Measurements from ENCODE around the gene KRTAP7-1. TPM values are rescaled to one million over a fixed set of nuclear protein-coding genes. Genes with fewer than 3 reads are reported as not detected.

KRTAP7-1 gene
- polyA plus RNA-seq, 1 of the 3 experiments (the other 2 are of a cell fraction) = not detected

- H3K4me1 ChIP-seq (ENCODE audit: control insufficient read depth in 1 of 2, insufficient read depth in 2 of 2, low read depth in 1 of 2, low read length in 1 of 2) = no peaks in the 10 kb centered on the region
- no peak overlapping the region for H3K4me3 ChIP-seq (ENCODE audit: low read depth in 2 of 2, low read length in 1 of 2)
- H3K36me3 ChIP-seq (replicated peaks in 1 of 2; ENCODE audit: control insufficient read depth in 1 of 2, insufficient read depth in 2 of 2, low read length in 1 of 2) = no peaks in the 10 kb centered on the region
- H3K9ac ChIP-seq = no peak overlapping the region
- ChIA-PET CTCF (interaction anchor here (0.6 kb wide), 1 partner anchor 290 kb away, joined by 3 read pairs; no protein-coding TSS in a partner anchor), POLR2A (no interaction called here)
- DNase-seq = no peak
- H3K9me2 ChIP-seq = no peaks in the 10 kb centered on the region
- H3K4me2 ChIP-seq = no peak overlapping the region
- H2AFZ ChIP-seq (ENCODE audit: low read depth) = no peak overlapping the region
- no peak overlapping the region for H3K27ac ChIP-seq (ENCODE audit: low read depth in 2 of 2, low read length in 1 of 2)
- H3K27me3 ChIP-seq (ENCODE audit: insufficient read depth) = no peaks in the 10 kb centered on the region
- H4K20me1 ChIP-seq (ENCODE audit: insufficient read depth) = no peaks in the 10 kb centered on the region
- TF ChIP-seq MAX (IDR thresholded peaks at IDR 0.05; ENCODE audit: low read depth) (no peak), CTCF (IDR thresholded peaks at IDR 0.05) (peak; percentile 20; the same call in 1 of the 2 replicates), FOXJ3 (CRISPR knock-in tag; IDR thresholded peaks at IDR 0.05) (no peak), JUND (IDR thresholded peaks at IDR 0.05) (no peak), SIN3A (IDR thresholded peaks at IDR 0.05; ENCODE audit: borderline replicate concordance, low read depth, low read length) (no peak), FOSL2 (IDR thresholded peaks at IDR 0.05; ENCODE audit: borderline replicate concordance, low read depth) (no peak), REST (IDR thresholded peaks at IDR 0.05; ENCODE audit: low read depth, low read length) (no peak)
- H3F3A ChIP-seq (replicated peaks; ENCODE audit: insufficient read depth) = no peaks in the 10 kb centered on the region
- no peaks in the 10 kb centered on the region for H3K9me3 ChIP-seq
- no peaks in the 10 kb centered on the region for H3K79me2 ChIP-seq (ENCODE audit: insufficient read depth)
Observed at GRCh38 chr21:30842990-30843389, 13.4 kb upstream of the KRTAP7-1 start.

GRCh38 chr21:30839304-30839703, 9.7 kb upstream of the KRTAP7-1 start:
- H3K9ac ChIP-seq = no peak overlapping the region
- no peak overlapping the region for H3K27ac ChIP-seq (ENCODE audit: low read depth in 2 of 2, low read length in 1 of 2)
- DNase-seq = peak; percentile 25
- no peak overlapping the region for H2AFZ ChIP-seq (ENCODE audit: low read depth)
- TF ChIP-seq JUND (IDR thresholded peaks at IDR 0.05) (peak; percentile 37; the same call in 1 of the 2 replicates), FOSL2 (IDR thresholded peaks at IDR 0.05; ENCODE audit: borderline replicate concordance, low read depth) (peak; percentile 60; the same call in 1 of the 2 replicates), RXRA (IDR thresholded peaks at IDR 0.05; ENCODE audit: borderline replicate concordance, low read depth) (no peak), NRF1 (IDR thresholded peaks at IDR 0.05; ENCODE audit: low read depth, low read length) (no peak), NFIC (IDR thresholded peaks at IDR 0.05; ENCODE audit: borderline replicate concordance) (no peak), CTCF (IDR thresholded peaks at IDR 0.05) (peak; percentile 61), SMC3 (IDR thresholded peaks at IDR 0.05; ENCODE audit: low read depth, low read length) (peak; percentile 39; the same call in 1 of the 2 replicates), FOXM1 (IDR thresholded peaks at IDR 0.05; ENCODE audit: low read depth) (no peak), SIN3A (IDR thresholded peaks at IDR 0.05; ENCODE audit: borderline replicate concordance, low read depth, low read length) (no peak), POLR2AphosphoS5 (IDR thresholded peaks at IDR 0.05; ENCODE audit: low read depth, low read length) (no peak), REST (IDR thresholded peaks at IDR 0.05; ENCODE audit: low read depth, low read length) (no peak), RAD21 (IDR thresholded peaks at IDR 0.05; ENCODE audit: low read length) (peak; percentile 40), GABPA (IDR thresholded peaks at IDR 0.05; ENCODE audit: low read depth) (no peak)
- no peaks in the 10 kb centered on the region for H3K36me3 ChIP-seq (replicated peaks in 1 of 2; ENCODE audit: control insufficient read depth in 1 of 2, insufficient read depth in 2 of 2, low read length in 1 of 2)
- POLR2A ChIA-PET = no interaction called here
- WGBS (ENCODE audit: low lambda C conversion rate) = 0% methylated on average over 5 of the region's 5 CpGs
- H4K20me1 ChIP-seq (ENCODE audit: insufficient read depth) = no peaks in the 10 kb centered on the region
- no peak overlapping the region for H3K4me2 ChIP-seq
- no peaks in the 10 kb centered on the region for H3K9me2 ChIP-seq
- peaks cover 8% of the 10 kb centered on the region; the same call in 1 of the 2 replicates for H3K27me3 ChIP-seq (ENCODE audit: insufficient read depth)
- H3K4me3 ChIP-seq (ENCODE audit: low read depth in 2 of 2, low read length in 1 of 2) = no peak overlapping the region; a peak in 1 of 4 replicates
- H3K9me3 ChIP-seq = no peaks in the 10 kb centered on the region
- H3F3A ChIP-seq (replicated peaks; ENCODE audit: insufficient read depth) = no peaks in the 10 kb centered on the region
- H3K4me1 ChIP-seq (ENCODE audit: control insufficient read depth in 1 of 2, insufficient read depth in 2 of 2, low read depth in 1 of 2, low read length in 1 of 2) = no peaks in the 10 kb centered on the region
- CTCF ChIA-PET = interaction anchor here (0.6 to 1.6 kb wide), 6 partner anchors 10 to 88 kb away, joined by 3 to 7 read pairs (median 4); partner anchors contain the start of genes KRTAP7-1 and KRTAP8-1
- no peaks in the 10 kb centered on the region for H3K79me2 ChIP-seq (ENCODE audit: insufficient read depth)

Data from SK-N-SH (cell line).